Epithelial cell of esophagus (primary cell): ENCODE measurements around the gene GID4.

Source experiments
- DNase-seq: peaks from one replicate; pipeline ENCODE4 v3.0.0; 2010; ENCODE audit warnings: low read depth
- H3K4me3 ChIP-seq: 2 replicates; pipeline ENCODE4 v1.5.1; 2011; ENCODE audit warnings: mild to moderate bottlenecking, low read length, control low read depth
- TF ChIP-seq, protein P1 (sequence below): IDR thresholded peaks from 2 replicates; pipeline ENCODE4 v1.5.1; 2011; ENCODE audit warnings: low read depth, mild to moderate bottlenecking, low read length, control low read depth, inconsistent platforms; ENCODE audit not compliant: insufficient read depth; ENCODE audit errors: missing control alignments

GID4 gene

DNA sequence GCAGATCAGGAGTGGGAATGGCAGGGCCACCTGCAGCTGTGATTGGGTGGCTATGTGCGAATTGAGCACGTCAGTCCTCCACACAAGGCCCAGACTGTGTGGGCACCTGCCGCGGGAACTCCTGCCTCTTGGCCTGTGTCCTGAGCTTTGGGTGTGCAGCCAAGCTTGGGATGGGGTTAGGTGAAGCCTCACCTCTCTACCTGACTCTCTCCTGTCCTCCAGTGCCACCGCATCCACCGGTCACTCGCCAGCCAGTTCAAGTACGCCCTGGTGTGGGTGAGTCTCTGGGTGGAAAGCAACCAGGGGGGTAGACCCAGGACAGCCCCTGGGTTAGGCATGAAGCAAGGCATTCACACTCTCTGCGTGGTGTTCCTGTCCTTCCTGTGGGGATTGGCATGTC, 67.0 kb downstream of the GID4 start:
- no peak overlapping the region for H3K4me3 ChIP-seq
- DNase-seq, result no peak
- TF ChIP-seq, protein P1, sequence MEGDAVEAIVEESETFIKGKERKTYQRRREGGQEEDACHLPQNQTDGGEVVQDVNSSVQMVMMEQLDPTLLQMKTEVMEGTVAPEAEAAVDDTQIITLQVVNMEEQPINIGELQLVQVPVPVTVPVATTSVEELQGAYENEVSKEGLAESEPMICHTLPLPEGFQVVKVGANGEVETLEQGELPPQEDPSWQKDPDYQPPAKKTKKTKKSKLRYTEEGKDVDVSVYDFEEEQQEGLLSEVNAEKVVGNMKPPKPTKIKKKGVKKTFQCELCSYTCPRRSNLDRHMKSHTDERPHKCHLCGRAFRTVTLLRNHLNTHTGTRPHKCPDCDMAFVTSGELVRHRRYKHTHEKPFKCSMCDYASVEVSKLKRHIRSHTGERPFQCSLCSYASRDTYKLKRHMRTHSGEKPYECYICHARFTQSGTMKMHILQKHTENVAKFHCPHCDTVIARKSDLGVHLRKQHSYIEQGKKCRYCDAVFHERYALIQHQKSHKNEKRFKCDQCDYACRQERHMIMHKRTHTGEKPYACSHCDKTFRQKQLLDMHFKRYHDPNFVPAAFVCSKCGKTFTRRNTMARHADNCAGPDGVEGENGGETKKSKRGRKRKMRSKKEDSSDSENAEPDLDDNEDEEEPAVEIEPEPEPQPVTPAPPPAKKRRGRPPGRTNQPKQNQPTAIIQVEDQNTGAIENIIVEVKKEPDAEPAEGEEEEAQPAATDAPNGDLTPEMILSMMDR, result no peak

DNA sequence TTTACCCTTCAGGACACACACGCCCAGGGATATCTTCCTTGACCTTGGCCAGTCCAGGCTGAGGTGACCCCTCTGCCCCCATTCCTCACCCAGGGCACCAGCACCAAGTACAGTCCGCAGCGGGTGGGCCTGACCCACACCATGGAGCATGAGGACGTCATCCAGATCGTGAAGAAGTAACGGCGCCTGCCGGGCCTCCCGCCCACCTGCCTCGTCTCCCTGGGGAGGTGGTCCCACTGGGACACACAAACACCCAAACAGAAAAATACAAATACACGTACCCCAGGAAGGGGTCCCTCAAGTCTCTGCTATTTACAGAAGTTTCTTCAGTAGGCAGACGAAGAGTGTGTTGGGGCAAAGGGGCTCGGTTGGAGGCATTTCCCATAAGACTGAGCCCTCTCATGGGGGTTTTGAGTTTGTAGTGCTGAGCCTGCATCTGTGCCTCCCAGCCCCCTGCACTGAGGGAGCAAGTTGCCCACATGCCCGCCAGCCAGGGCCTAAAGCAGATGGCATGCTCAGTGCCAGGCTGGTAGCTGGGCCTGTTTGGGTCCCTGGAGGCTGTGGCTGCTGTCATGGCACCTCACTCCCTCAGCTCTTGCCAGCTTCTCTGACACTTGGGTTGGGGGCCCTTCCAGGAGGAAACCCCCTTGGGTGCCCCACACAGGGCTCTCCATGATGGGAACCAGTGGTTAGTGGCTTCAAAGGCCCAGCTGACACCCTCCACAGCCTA, 68.0 kb downstream of the GID4 start:
- H3K4me3 ChIP-seq, result no peak overlapping the region
- DNase-seq, result no peak
- TF ChIP-seq, protein P1, result no peak

DNA sequence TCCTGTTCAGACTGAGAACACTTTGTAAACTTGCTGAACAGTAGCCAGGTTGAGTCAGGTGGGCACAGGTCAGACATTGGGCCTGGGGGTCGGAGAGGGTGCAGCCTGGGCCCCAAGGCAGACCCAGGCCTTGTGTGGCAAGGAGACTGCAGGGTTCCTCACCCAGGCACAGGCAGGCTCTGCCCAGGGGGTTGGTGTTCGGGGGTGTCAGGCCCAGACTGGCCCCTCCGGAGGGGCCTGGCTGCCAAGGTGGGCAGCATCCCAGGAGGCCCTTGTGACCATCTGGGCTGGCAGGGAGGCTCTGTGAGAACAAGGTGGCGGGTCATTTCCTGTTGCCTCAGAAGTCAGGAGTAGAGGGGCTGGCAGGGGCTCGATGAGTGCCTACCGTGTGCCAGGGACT, 68.8 kb downstream of the GID4 start:
- TF ChIP-seq, protein P1, result no peak
- DNase-seq, result no peak
- H3K4me3 ChIP-seq, result no peak overlapping the region

DNA sequence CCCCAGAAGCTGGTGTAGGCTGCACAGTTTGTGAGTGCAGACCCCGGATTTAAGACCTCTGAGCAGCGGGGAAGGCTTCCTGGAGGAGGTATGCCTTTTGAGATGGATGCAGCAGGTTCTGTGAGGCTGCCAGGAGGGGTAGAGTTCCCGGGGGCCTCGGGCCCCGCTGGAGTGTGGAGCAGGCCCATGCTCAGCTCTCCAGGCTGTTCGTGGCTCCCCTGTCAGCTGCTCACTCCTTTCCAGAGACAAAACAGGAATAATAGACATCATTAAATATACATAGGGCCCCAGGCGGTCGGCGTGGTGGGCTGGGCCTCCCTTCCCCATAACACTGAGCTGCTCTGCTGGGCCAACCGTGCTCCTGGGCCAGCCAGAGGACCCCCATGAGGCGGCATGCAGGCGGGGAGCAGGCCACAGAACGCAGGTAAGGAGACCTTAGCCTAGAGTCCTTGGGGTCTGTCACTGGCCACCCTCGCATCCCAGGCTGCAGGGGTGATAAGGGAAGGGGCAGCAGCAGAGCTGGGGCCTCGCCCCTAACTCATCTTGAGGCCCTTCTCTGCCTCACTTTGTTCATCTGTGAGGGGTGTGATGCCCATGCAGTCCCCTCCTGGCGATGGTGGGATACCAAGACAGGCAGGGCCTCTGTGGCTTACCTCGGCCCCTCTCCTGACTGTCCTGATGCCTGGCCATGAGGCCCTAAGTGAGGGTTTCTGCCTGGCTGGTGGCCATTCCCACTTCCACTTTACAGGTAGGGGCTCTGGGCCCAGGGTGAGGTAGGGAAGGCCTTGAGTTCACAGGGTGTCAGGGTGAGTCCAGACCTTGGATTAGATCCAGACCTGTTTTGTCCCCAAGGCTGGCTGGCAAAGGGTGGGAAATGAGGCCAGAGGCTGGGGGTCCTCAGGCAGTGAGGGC, 69.4 kb downstream of the GID4 start, which contains the start of gene MYO15A:
TSS of gene MYO15A (plus strand) at position 356 of the 912 bp plus-strand sequence. CDS start 10,045 bp downstream, outside the sequence.
- no peak within 1 kb of the TSS for H3K4me3 ChIP-seq
- DNase-seq, result no peak
- TF ChIP-seq, protein P1, result no peak

DNA sequence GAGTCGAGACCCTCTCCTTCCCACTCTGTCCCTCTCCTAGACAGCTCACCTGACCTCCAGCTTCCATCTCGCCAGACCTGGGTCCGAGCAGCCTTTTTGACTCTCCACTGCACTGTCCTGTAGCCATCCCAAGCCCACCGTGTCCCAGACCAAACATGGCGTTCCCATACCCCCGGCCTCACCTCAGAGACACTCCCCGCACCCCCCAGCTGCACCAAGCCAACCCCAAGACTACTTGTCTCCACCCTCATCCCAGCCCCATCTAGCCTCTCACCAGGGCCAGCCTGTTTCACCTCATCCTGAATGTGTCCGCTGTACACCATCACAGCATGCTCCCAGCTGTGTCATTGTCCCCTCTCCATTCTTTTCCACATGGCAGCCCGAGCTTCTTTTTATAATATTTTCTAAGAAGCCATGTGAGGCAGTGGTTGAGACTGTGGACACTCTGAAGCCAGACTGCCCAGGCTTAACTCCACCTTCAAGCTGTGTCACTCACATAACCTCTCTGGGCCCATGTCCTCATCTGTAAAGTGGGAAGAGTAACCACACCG, 70.8 kb downstream of the GID4 start:
- TF ChIP-seq, protein P1, result no peak
- no peak for DNase-seq
- H3K4me3 ChIP-seq, result no peak overlapping the region

DNA sequence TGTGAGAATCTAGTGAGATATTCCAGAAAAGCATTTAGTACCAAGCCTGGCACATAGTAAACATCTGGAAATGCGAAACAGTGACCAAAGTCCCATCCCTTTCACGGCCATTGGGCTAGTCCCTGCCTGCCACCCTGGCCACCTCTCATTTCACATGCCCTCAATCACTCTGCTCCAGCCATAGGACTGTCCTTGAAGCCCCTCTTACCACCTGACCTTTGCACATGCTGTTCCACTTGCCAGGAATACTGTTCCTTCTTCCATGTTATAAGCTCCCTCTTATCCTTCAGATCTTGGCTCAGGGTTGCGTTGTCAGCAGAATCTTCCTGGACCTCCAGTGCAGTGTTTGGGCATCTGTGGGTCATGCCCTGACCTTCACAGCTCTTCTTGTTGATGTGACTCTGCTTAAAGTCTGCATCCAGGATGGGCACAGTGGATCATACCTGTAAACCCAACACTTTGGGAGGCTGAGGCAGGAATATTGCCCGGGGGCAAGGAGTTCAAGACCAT, 71.5 kb downstream of the GID4 start:
- no peak for DNase-seq
- TF ChIP-seq, protein P1, result no peak
- no peak overlapping the region for H3K4me3 ChIP-seq
